H1 (cell line): Measurements from ENCODE around the gene STARD3. TPM values are rescaled to one million over a fixed set of nuclear protein-coding genes. Genes with fewer than 3 reads are reported as not detected.

ENCODE experiments used
- CBX5 ChIP-seq: fragments of 300-800, 300-1000 bp; sonication (generic); IDR thresholded peaks from 2 replicates; pipeline ENCODE4 v1.7.1; 2016; ENCODE audit warnings: antibody characterized with exemption, low read length, low read depth
- CHD7 ChIP-seq: fragments of 300-600 bp; sonication (generic); IDR thresholded peaks from 2 replicates; pipeline ENCODE4 v1.7.1; 2012; ENCODE audit warnings: low read length, moderate library complexity, mild to moderate bottlenecking, inconsistent platforms; ENCODE audit not compliant: insufficient replicate concordance
- RAD21 ChIP-seq, 2 experiments: IDR thresholded peaks in 1 of 2; conservative IDR thresholded peaks in 1 of 2; 2 replicates each; pipeline ENCODE4 v1.6.1; 2011; ENCODE audit warnings: low read depth in 2 of 2, low read length in 2 of 2, improper control_type of control experiment in 1 of 2, inconsistent platforms in 1 of 2, mild to moderate bottlenecking in 1 of 2, moderate library complexity in 1 of 2
- SIX5 ChIP-seq: IDR thresholded peaks from 2 replicates; pipeline ENCODE4 v1.6.1; 2011; ENCODE audit warnings: mild to moderate bottlenecking, low read depth, low read length
- SP2 ChIP-seq: IDR thresholded peaks from 2 replicates; pipeline ENCODE4 v1.6.1; 2012; ENCODE audit warnings: mild to moderate bottlenecking, low read length, inconsistent platforms
- TBP ChIP-seq: IDR thresholded peaks from 2 replicates; pipeline ENCODE4 v1.6.1; 2011; ENCODE audit warnings: low read depth, low read length, improper control_type of control experiment
- polyA plus RNA-seq, 7 experiments: library from polyadenylated mRNA; depleted of rRNA in 3 of 7; stranded (reverse) in 5 of 7; unstranded in 2 of 7; fragments of >200 nt in 5 of 7; fragments of 200-250 nt in 2 of 7; gene quantifications; 1 replicate in 5 of 7; 2 replicates in 1 of 7; 4 replicates in 1 of 7; pipeline versions ENCODE4 v1.2.1 to v1.2.3, GENCODE V29; 2011 to 2013; ENCODE audit warnings: missing spikeins in 2 of 7, mixed read lengths in 2 of 7
- total RNA-seq: library from RNA; stranded (reverse); fragmentation: NEBNext Ultra II Directional; extraction: Animal tissue kit (Norgen Biotek cat#: 25700); gene quantifications from 2 replicates; pipeline ENCODE4 v1.2.1, GENCODE V29; 2021

Gene STARD3
- total and polyA plus RNA-seq, 2 of the 8 experiments (the other 6 are each of a cell fraction or from before 2014, with no cell fraction given), result 47.6 to 80.3 TPM

GRCh38 chr17:39634384-39634871 is 2.5 kb upstream of the STARD3 start (continued):
- no peak for TF ChIP-seq CHD7
- TF ChIP-seq CBX5, result no peak
- peak; percentile 37 to 47; a peak in 3 of 4 replicates for TF ChIP-seq RAD21 (IDR thresholded peaks at IDR 0.05 in 1 of 2, conservative IDR thresholded peaks at IDR 0.05 in 1 of 2; ENCODE audit: low read depth in 2 of 2, low read length in 2 of 2)
- no peak for TF ChIP-seq TBP
- no peak for TF ChIP-seq SP2
- TF ChIP-seq SIX5, result no peak
